SK-N-SH (cell line): Measurements from ENCODE around the gene THBS1.

ENCODE experiments used
- EZH2phosphoT487 ChIP-seq: fragments of 200-600 bp; sonication (generic); IDR thresholded peaks from 2 replicates; pipeline ENCODE4 v1.6.1; 2017; ENCODE audit warnings: low read depth, mixed run types, mild to moderate bottlenecking, antibody characterized with exemption, moderate library complexity, borderline replicate concordance
- MXI1 ChIP-seq: IDR thresholded peaks from 2 replicates; pipeline ENCODE4 v1.6.1; 2012; ENCODE audit warnings: mild to moderate bottlenecking, low read depth, low read length, improper control_type of control experiment
- POLR2AphosphoS5 ChIP-seq: IDR thresholded peaks from 2 replicates; pipeline ENCODE4 v1.6.1; 2012; ENCODE audit warnings: low read depth, low read length
- TCF12 ChIP-seq: IDR thresholded peaks from 2 replicates; pipeline ENCODE4 v1.4.0; 2012
- TF ChIP-seq, protein P1 (sequence below): fragments of 200-600 bp; sonication (generic); IDR thresholded peaks from 2 replicates; pipeline ENCODE4 v1.6.1; 2017; ENCODE audit warnings: antibody characterized with exemption, mild to moderate bottlenecking, moderate library complexity
- TF ChIP-seq, protein P2 (sequence below): IDR thresholded peaks from 2 replicates; pipeline ENCODE4 v1.6.1; 2012; ENCODE audit warnings: mild to moderate bottlenecking, low read depth, low read length, moderate library complexity

- 0 out of 2 replicates have a peak, but pooled peaks have one; percentile 7 for TF ChIP-seq TCF12
- no peak for TF ChIP-seq MXI1
- TF ChIP-seq POLR2AphosphoS5: no peak
- TF ChIP-seq, protein P1, sequence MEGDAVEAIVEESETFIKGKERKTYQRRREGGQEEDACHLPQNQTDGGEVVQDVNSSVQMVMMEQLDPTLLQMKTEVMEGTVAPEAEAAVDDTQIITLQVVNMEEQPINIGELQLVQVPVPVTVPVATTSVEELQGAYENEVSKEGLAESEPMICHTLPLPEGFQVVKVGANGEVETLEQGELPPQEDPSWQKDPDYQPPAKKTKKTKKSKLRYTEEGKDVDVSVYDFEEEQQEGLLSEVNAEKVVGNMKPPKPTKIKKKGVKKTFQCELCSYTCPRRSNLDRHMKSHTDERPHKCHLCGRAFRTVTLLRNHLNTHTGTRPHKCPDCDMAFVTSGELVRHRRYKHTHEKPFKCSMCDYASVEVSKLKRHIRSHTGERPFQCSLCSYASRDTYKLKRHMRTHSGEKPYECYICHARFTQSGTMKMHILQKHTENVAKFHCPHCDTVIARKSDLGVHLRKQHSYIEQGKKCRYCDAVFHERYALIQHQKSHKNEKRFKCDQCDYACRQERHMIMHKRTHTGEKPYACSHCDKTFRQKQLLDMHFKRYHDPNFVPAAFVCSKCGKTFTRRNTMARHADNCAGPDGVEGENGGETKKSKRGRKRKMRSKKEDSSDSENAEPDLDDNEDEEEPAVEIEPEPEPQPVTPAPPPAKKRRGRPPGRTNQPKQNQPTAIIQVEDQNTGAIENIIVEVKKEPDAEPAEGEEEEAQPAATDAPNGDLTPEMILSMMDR: peak; percentile 31; the same call in 1 of the 2 replicates
- TF ChIP-seq, protein P2, sequence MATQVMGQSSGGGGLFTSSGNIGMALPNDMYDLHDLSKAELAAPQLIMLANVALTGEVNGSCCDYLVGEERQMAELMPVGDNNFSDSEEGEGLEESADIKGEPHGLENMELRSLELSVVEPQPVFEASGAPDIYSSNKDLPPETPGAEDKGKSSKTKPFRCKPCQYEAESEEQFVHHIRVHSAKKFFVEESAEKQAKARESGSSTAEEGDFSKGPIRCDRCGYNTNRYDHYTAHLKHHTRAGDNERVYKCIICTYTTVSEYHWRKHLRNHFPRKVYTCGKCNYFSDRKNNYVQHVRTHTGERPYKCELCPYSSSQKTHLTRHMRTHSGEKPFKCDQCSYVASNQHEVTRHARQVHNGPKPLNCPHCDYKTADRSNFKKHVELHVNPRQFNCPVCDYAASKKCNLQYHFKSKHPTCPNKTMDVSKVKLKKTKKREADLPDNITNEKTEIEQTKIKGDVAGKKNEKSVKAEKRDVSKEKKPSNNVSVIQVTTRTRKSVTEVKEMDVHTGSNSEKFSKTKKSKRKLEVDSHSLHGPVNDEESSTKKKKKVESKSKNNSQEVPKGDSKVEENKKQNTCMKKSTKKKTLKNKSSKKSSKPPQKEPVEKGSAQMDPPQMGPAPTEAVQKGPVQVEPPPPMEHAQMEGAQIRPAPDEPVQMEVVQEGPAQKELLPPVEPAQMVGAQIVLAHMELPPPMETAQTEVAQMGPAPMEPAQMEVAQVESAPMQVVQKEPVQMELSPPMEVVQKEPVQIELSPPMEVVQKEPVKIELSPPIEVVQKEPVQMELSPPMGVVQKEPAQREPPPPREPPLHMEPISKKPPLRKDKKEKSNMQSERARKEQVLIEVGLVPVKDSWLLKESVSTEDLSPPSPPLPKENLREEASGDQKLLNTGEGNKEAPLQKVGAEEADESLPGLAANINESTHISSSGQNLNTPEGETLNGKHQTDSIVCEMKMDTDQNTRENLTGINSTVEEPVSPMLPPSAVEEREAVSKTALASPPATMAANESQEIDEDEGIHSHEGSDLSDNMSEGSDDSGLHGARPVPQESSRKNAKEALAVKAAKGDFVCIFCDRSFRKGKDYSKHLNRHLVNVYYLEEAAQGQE: no peak
- no peak for TF ChIP-seq EZH2phosphoT487
Observed at GRCh38 chr15:39641191-39641889, 60.5 kb downstream of the THBS1 start.
